ENCODE results near the gene DNAJB12.
A peak's percentile ranks its signal among the peaks of the same experiment; 100 is the strongest.
"Not testable (repeated sequence)": the region's sequence is repeated elsewhere in the genome, so short reads cannot be mapped to it uniquely, and the experiment has no call there.

DNAJB12 gene

GRCh38 chr10:72315054-72315453, 39.7 kb downstream of the DNAJB12 start:
- peak; percentile 52 for DNase-seq

DNA sequence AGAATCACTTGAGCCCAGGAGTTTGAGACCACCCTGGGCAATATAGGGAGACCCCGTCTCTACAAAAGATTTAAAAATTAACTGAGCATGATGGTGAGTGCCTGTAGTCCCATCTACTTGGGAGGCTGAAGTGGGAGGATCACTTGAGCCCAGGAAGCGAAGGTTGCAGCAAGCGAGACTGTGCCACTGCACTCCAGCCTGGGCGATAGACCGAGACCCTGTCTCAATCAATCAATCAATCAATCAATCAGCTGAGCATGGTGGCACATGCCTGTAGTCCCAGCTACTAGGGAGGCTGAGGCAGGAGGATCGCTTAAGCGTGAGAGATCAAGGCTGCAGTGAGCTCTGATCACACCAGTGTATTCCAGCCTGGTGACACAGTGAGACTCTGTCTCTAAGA, 40.5 kb downstream of the DNAJB12 start:
- no peak for DNase-seq

- no peak for DNase-seq
Observed at GRCh38 chr10:72312865-72313391, 41.8 kb downstream of the DNAJB12 start.

- DNase-seq: no peak
Observed at GRCh38 chr10:72311667-72312066, 43.1 kb downstream of the DNAJB12 start.

- DNase-seq: peak; percentile 29
Observed at GRCh38 chr10:72310636-72311035, 44.1 kb downstream of the DNAJB12 start.

GRCh38 chr10:72310241-72310633, 44.5 kb downstream of the DNAJB12 start:
- DNase-seq: peak; percentile 37

DNA sequence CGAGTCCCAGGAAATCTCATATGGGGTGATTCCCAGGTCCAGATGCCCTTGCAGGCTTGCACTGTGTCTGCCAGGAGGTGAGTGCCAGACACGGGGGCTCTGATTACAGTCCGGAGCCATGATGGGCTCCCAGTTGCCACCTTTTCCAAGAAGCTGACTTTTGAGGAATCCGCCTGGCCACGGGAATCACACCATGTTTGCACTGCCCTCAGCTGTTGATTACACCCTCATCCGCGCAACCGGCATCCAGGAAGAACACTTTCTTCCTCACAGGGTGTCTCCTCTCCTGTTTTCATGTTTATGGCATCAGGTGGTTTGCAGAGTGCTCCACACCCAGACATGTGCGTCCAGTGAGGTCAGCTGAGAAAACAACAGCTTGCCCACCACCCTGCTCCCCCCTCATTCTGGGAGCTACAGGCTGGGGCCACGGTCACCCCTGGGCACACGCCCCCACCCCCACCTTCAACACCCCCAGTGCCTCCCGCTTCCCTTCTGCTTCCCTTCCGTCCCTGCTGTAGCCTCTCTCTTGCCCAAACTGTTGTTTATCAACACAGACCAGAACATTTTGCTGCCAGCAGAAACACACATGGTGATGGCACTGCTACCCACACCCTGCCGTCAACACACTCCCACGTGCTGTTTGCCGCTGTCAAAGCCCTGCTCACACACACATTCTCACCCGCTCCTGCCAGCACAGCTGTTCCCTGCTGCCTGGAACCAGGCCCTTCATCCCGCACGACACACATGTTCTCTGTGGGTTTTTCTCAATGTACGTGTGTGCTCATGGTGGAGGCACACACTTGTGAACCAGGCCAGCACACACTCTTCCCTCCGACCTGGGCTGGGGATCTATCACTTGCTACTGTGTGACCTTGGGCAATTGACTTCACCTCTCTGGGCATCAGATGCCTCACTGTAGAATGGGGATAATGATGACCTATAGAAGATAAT, 45.2 kb downstream of the DNAJB12 start:
- peak; percentile 78 for DNase-seq

- DNase-seq: peak; percentile 54
Observed at GRCh38 chr10:72308320-72308987, 46.3 kb downstream of the DNAJB12 start.

- not testable (repeated sequence) for DNase-seq
Observed at GRCh38 chr10:72307711-72308110, 47.0 kb downstream of the DNAJB12 start.

DNA sequence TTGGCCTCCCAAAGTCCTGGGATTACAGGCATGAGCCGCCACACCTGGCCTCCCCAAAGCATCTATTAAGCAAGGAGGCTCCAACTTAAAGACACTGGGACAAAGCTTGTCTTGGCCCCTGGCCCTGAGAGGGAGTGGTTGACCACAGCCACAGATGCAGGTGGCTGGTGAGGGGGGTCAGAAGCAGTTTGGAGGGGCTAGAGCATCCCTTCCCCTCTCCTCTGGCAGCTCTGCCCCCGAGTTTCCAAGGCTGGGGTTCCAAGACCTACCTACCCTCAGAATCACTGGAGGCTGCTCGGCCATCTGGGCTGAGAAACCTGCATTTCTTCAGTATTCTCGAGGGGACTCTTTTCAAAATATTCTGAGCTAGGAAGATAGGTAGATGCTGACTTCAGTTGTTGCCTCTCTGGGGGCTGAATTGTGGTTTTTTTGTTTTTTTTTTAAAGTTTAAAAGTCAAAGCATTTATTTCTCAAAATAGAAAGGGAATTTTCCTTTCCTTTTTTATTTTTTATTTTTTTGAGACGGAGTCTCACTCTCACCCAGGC, 48.4 kb downstream of the DNAJB12 start:
- no peak for DNase-seq

GRCh38 chr10:72303424-72304128, 51.1 kb downstream of the DNAJB12 start:
- no peak for DNase-seq

- peak; percentile 25 for DNase-seq
Observed at GRCh38 chr10:72298592-72299519, 55.9 kb downstream of the DNAJB12 start.

DNA sequence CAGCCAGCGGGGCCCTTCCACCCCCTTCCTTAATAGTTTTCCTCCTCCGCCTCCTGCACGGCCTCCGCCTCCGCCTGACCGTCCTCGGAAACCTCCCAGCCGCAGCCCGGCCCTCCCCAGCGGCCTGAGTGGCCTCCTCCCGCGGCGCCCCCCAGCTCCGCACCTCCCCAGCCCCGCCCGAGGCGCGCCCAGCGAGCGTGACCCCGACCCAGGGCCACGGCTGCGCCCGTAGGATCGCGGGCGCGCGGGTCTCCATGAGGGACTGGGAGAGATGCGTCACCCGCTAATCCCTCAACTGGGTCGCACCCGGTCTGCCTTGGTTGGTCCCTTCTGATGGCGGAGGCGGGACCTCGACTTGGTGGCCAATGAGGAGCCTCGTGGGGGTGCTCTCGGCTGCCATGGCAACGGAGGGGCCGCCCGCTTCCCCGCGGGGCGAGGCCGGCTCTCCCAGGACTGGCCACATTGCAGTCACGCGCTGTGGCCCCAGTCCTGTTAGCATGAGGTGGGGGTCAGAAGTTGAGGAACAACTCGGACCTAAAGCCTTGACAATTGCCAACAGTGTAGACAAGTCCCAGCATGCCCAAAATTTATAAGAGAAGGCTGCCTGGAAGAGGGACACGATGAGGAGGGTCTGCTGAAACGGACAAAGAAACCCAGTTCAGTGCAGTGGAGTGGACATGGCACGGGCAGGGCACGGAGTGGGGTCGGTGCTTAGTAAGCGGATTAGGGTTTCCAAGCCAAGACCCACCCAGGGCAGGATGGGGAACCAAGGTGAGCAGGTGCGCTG, 56.7 kb downstream of the DNAJB12 start:
- peak; percentile 97 for DNase-seq

DNA sequence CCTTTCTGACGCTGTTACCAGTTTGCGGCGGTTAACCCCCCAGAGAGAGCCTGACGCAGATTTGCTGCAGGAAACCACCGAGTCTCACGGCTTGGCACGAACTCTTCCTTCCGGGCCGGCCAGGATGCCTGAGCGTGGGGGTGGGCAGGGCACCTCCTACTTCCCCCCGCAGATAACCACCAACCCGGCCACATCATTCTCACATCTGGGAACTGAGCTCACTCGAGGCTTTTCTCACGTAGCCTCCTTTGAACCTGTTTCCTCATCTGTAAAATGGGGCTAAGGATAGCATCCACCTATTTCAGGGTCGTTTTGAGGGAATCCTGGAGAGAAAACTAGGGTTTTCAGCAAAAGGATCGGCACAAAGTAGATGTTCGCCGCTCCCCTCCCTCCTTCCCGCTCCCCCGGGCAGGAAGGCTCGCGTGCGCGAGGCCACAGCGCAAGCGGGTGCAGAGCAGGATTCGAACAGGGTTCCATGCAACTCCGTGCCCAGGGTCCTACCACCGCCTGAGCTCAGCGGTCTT, 57.4 kb downstream of the DNAJB12 start:
- DNase-seq: peak; percentile 88

GRCh38 chr10:72296829-72297280, 57.9 kb downstream of the DNAJB12 start:
- not testable (repeated sequence) for DNase-seq

GRCh38 chr10:72295330-72295910, 59.3 kb downstream of the DNAJB12 start:
- no peak for DNase-seq

- DNase-seq: no peak
Observed at GRCh38 chr10:72292223-72292691, 62.5 kb downstream of the DNAJB12 start.

GRCh38 chr10:72291019-72291532, 63.6 kb downstream of the DNAJB12 start:
- DNase-seq: no peak

DNA sequence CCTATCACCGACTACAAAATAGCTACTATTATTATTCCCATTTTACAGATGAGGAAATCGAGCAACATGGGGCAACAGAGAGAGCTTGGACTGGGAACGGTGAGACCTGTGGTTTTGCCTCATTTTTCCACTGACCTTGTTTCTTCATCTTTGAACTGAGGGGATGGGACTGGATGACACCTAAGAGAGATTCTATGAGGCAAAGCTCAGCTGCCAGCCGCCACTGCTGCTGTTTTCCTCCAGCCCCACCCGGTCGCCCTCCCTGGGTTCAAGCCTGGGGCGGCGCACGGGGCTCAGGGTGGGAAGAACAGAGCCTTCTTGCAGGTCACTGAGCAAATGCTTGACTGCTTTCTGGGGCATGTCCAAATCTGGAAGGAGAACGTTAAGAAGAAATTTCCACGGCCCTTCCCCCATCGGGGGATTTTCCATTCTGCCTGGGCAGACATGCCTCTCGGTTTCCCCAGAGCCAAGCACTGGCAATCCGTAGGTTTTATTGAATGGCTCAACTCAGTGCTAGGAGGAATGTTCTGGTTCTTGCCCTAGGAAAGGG, 68.7 kb downstream of the DNAJB12 start:
- DNase-seq: no peak
